H1 (cell line): ENCODE data around the gene DTWD2. TPM values are rescaled to one million over a fixed set of nuclear protein-coding genes. Genes with fewer than 3 reads are reported as not detected.

Source experiments
- CTCF ChIA-PET: fragments of 300-600 bp; sonication (Branson Sonifier 250); formaldehyde crosslinking; loops from one replicate; lab custom pipeline; 2021; ENCODE audit not compliant: partially characterized antibody; lab: Charles Lee
- POLR2A ChIA-PET: fragments of 300-600 bp; sonication (Branson Sonifier 250); formaldehyde crosslinking; loops from one replicate; lab custom pipeline; 2021; ENCODE audit warnings: inconsistent platforms; ENCODE audit not compliant: partially characterized antibody; lab: Charles Lee
- DNase-seq, 2 experiments: peaks; one replicate each; pipeline versions ENCODE4 v3.0.0 to v3.0.0-alpha.2; 2010 to 2022; ENCODE audit warnings: low spot score in 2 of 2, low read depth in 1 of 2, mixed read lengths in 1 of 2
- FAIRE-seq: peaks from 2 replicates; lab custom pipeline; 2011; peaks lifted over from hg19 to GRCh38; lab: Jason Lieb, UNC
- H2AFZ ChIP-seq: 2 replicates; pipeline ENCODE4 v1.8.1; 2012; ENCODE audit warnings: low read length, inconsistent platforms
- H2AK5ac ChIP-seq: 2 replicates; pipeline ENCODE4 v1.6.1; 2013; ENCODE audit warnings: low read depth, low read length
- H2BK120ac ChIP-seq: replicated peaks from 2 replicates; pipeline ENCODE3; 2013; ENCODE audit warnings: low read depth, low read length, inconsistent platforms
- H2BK12ac ChIP-seq: 2 replicates; pipeline ENCODE4 v1.6.1; 2013; ENCODE audit warnings: low read depth, low read length
- H2BK15ac ChIP-seq: 2 replicates; pipeline ENCODE4 v1.6.1; 2013; ENCODE audit warnings: low read length
- H2BK20ac ChIP-seq: 2 replicates; pipeline ENCODE4 v1.6.1; 2013; ENCODE audit warnings: low read length
- H2BK5ac ChIP-seq: 2 replicates; pipeline ENCODE4 v1.6.1; 2013; ENCODE audit warnings: low read depth, low read length
- H3K14ac ChIP-seq: 2 replicates; pipeline ENCODE4 v1.6.1; 2013; ENCODE audit warnings: inconsistent platforms; ENCODE audit not compliant: insufficient read length
- H3K18ac ChIP-seq: 2 replicates; pipeline ENCODE4 v1.6.1; 2013; ENCODE audit warnings: low read length; ENCODE audit errors: extremely low read depth
- H3K23ac ChIP-seq: 2 replicates; pipeline ENCODE4 v1.6.1; 2013; ENCODE audit warnings: inconsistent platforms; ENCODE audit not compliant: insufficient read length
- H3K23me2 ChIP-seq: 2 replicates; pipeline ENCODE4 v1.6.1; 2013; ENCODE audit warnings: low read depth, low read length
- H3K27ac ChIP-seq: 2 replicates; pipeline ENCODE4 v1.6.1; 2011; ENCODE audit warnings: low read depth, low read length, inconsistent platforms
- H3K27me3 ChIP-seq, 4 experiments: replicated peaks in 1 of 4; 1 replicate in 1 of 4; 2 replicates in 3 of 4; pipeline versions ENCODE4 v1.6.1 to v1.8.1; 2011 to 2013; ENCODE audit warnings: low read length in 3 of 4, mild to moderate bottlenecking in 3 of 4, inconsistent platforms in 2 of 4, mixed read lengths in 2 of 4, moderate library complexity in 1 of 4; ENCODE audit not compliant: control insufficient read depth in 3 of 4, insufficient read depth in 3 of 4; ENCODE audit errors: extremely low read depth in 1 of 4
- H3K36me3 ChIP-seq, 4 experiments: 2 replicates each; pipeline versions ENCODE4 v1.6.1 to v1.8.1; 2011 to 2013; ENCODE audit warnings: mild to moderate bottlenecking in 4 of 4, low read length in 3 of 4, moderate library complexity in 2 of 4, control low read depth in 1 of 4, inconsistent platforms in 1 of 4; ENCODE audit not compliant: insufficient read depth in 4 of 4, control insufficient read depth in 2 of 4
- H3K4ac ChIP-seq: replicated peaks from 2 replicates; pipeline ENCODE3; 2013; ENCODE audit warnings: low read length, low read depth, mixed read lengths, inconsistent platforms; ENCODE audit not compliant: insufficient read length
- H3K4me1 ChIP-seq, 4 experiments: replicated peaks in 1 of 4; 1 replicate in 1 of 4; 2 replicates in 3 of 4; pipeline versions ENCODE4 v1.6.1 to v1.8.1; 2011 to 2013; ENCODE audit warnings: low read length in 3 of 4, inconsistent platforms in 2 of 4, mixed read lengths in 1 of 4; ENCODE audit not compliant: insufficient read depth in 4 of 4, control insufficient read depth in 3 of 4
- H3K4me2 ChIP-seq, 2 experiments: 2 replicates each; pipeline versions ENCODE4 v1.6.1 to v1.8.1; 2011 to 2013; ENCODE audit warnings: low read depth in 2 of 2, low read length in 2 of 2, control low read depth in 1 of 2, inconsistent platforms in 1 of 2, mild to moderate bottlenecking in 1 of 2; ENCODE audit not compliant: insufficient read depth in 1 of 2
- H3K4me3 ChIP-seq, 4 experiments: fragments of 200-600, 300-600 bp in 1 of 4; sonication (generic), shearing (Covaris generic), sonication (Bioruptor Twin) in 1 of 4; 2 replicates each; pipeline versions ENCODE4 v1.5.1 to v1.8.1; 2011 to 2016; ENCODE audit warnings: low read length in 4 of 4, low read depth in 3 of 4, control low read depth in 2 of 4, inconsistent platforms in 2 of 4, mild to moderate bottlenecking in 2 of 4, mixed read lengths in 1 of 4, moderate library complexity in 1 of 4; ENCODE audit not compliant: insufficient read depth in 2 of 4; ENCODE audit errors: extremely low read depth in 1 of 4
- H3K56ac ChIP-seq: replicated peaks from 2 replicates; pipeline ENCODE3; 2013; ENCODE audit warnings: low read depth, mild to moderate bottlenecking, mixed read lengths, low read length, inconsistent platforms; ENCODE audit not compliant: insufficient read length
- H3K79me1 ChIP-seq: 2 replicates; pipeline ENCODE4 v1.6.1; 2013; ENCODE audit warnings: low read depth, low read length, control low read depth
- H3K79me2 ChIP-seq, 2 experiments: 2 replicates each; pipeline versions ENCODE4 v1.6.1 to v1.8.1; 2012 to 2013; ENCODE audit warnings: low read length in 2 of 2, mild to moderate bottlenecking in 2 of 2, inconsistent platforms in 1 of 2; ENCODE audit not compliant: insufficient read depth in 2 of 2, control insufficient read depth in 1 of 2
- H3K9ac ChIP-seq, 4 experiments: replicated peaks in 1 of 4; 1 replicate in 1 of 4; 2 replicates in 3 of 4; pipeline versions ENCODE4 v1.6.1 to v1.8.1; 2011 to 2013; ENCODE audit warnings: low read depth in 3 of 4, low read length in 3 of 4, control low read depth in 2 of 4, mild to moderate bottlenecking in 2 of 4, moderate library complexity in 2 of 4, inconsistent platforms in 1 of 4; ENCODE audit errors: extremely low read depth in 1 of 4
- H3K9me3 ChIP-seq, 2 experiments: 2 replicates each; pipeline versions ENCODE4 v1.6.1 to v1.8.1; 2012 to 2013; ENCODE audit warnings: mild to moderate bottlenecking in 2 of 2, moderate library complexity in 2 of 2, control low read depth in 1 of 2, inconsistent platforms in 1 of 2, low read depth in 1 of 2, low read length in 1 of 2, mixed read lengths in 1 of 2; ENCODE audit not compliant: insufficient read depth in 2 of 2
- H4K20me1 ChIP-seq, 2 experiments: replicated peaks in 1 of 2; 2 replicates each; pipeline versions ENCODE3 to v1.8.1; 2011 to 2013; ENCODE audit warnings: inconsistent platforms in 2 of 2, low read length in 2 of 2, mild to moderate bottlenecking in 1 of 2; ENCODE audit not compliant: insufficient read depth in 2 of 2, control insufficient read depth in 1 of 2
- H4K5ac ChIP-seq: 2 replicates; pipeline ENCODE4 v1.6.1; 2013; ENCODE audit warnings: low read length, low read depth, mixed read lengths, inconsistent platforms; ENCODE audit not compliant: insufficient read length
- H4K8ac ChIP-seq: 2 replicates; pipeline ENCODE4 v1.8.0; 2013; ENCODE audit warnings: mild to moderate bottlenecking, moderate library complexity, low read length, inconsistent platforms; ENCODE audit not compliant: insufficient read depth; ENCODE audit errors: extremely low read depth
- H4K91ac ChIP-seq: replicated peaks from 2 replicates; pipeline ENCODE3; 2013; ENCODE audit warnings: low read length, mixed read lengths, inconsistent platforms; ENCODE audit not compliant: insufficient read length
- ASH2L ChIP-seq: fragments of 200-600, 300-600 bp; sonication (generic); IDR thresholded peaks from one replicate; pipeline ENCODE4 v1.7.1; 2017; ENCODE audit warnings: low read length
- CEBPB ChIP-seq: IDR thresholded peaks from 2 replicates; pipeline ENCODE4 v1.6.1; 2012; ENCODE audit warnings: low read depth, low read length
- GTF2F1 ChIP-seq: IDR thresholded peaks from 2 replicates; pipeline ENCODE4 v1.6.1; 2012; ENCODE audit warnings: low read depth, low read length, improper control_type of control experiment, borderline replicate concordance
- HDAC6 ChIP-seq: IDR thresholded peaks from one replicate; pipeline ENCODE4 v1.7.1; 2012; ENCODE audit warnings: low read depth, mild to moderate bottlenecking, inconsistent platforms, low read length, moderate library complexity
- JUND ChIP-seq: IDR thresholded peaks from 2 replicates; pipeline ENCODE4 v1.6.1; 2011; ENCODE audit warnings: mild to moderate bottlenecking, improper control_type of control experiment, low read length
- KDM4A ChIP-seq: IDR thresholded peaks from one replicate; pipeline ENCODE4 v1.7.1; 2012; ENCODE audit warnings: low read depth, mild to moderate bottlenecking, moderate library complexity, low read length, inconsistent platforms; ENCODE audit not compliant: severe bottlenecking
- NRF1 ChIP-seq: IDR thresholded peaks from 2 replicates; pipeline ENCODE4 v1.6.1; 2011; ENCODE audit warnings: mild to moderate bottlenecking, low read depth, low read length, improper control_type of control experiment
- RAD21 ChIP-seq, 2 experiments: IDR thresholded peaks in 1 of 2; conservative IDR thresholded peaks in 1 of 2; 2 replicates each; pipeline ENCODE4 v1.6.1; 2011; ENCODE audit warnings: low read depth in 2 of 2, low read length in 2 of 2, improper control_type of control experiment in 1 of 2, inconsistent platforms in 1 of 2, mild to moderate bottlenecking in 1 of 2, moderate library complexity in 1 of 2
- RBBP5 ChIP-seq: IDR thresholded peaks from 2 replicates; pipeline ENCODE4 v1.7.1; 2012; ENCODE audit warnings: low read depth, mild to moderate bottlenecking, inconsistent platforms, low read length, moderate library complexity, borderline replicate concordance
- SRF ChIP-seq: IDR thresholded peaks from 2 replicates; pipeline ENCODE4 v1.6.1; 2011; ENCODE audit warnings: mild to moderate bottlenecking, low read depth, low read length, moderate library complexity
- TCF12 ChIP-seq: IDR thresholded peaks from 2 replicates; pipeline ENCODE4 v1.6.1; 2011; ENCODE audit warnings: low read depth, mild to moderate bottlenecking, low read length
- WGBS, 2 experiments: shearing (Covaris generic) in 1 of 2; methylation state at CpG; one replicate each; pipeline versions ENCODE4 v1.1.6 to v1.1.7; 2013 to 2015; ENCODE audit warnings: low lambda C conversion rate in 2 of 2, mixed read lengths in 2 of 2, inconsistent platforms in 1 of 2, low coverage in 1 of 2, missing lambda C conversion rate in 1 of 2; ENCODE audit not compliant: insufficient replicate concordance in 2 of 2, insufficient coverage in 1 of 2, insufficient read length in 1 of 2; ENCODE audit errors: extremely low coverage in 1 of 2, missing lambda C conversion rate in 1 of 2; 5-methylcytosine and 5-hydroxymethylcytosine counted together
- polyA plus RNA-seq, 7 experiments: library from polyadenylated mRNA; depleted of rRNA in 3 of 7; stranded (reverse) in 5 of 7; unstranded in 2 of 7; fragments of >200 nt in 5 of 7; fragments of 200-250 nt in 2 of 7; gene quantifications; 1 replicate in 5 of 7; 2 replicates in 1 of 7; 4 replicates in 1 of 7; pipeline versions ENCODE4 v1.2.1 to v1.2.3, GENCODE V29; 2011 to 2013; ENCODE audit warnings: missing spikeins in 2 of 7, mixed read lengths in 2 of 7
- total RNA-seq: library from RNA; stranded (reverse); fragmentation: NEBNext Ultra II Directional; extraction: Animal tissue kit (Norgen Biotek cat#: 25700); gene quantifications from 2 replicates; pipeline ENCODE4 v1.2.1, GENCODE V29; 2021
- TF ChIP-seq, protein P1 (sequence below): IDR thresholded peaks from 2 replicates; pipeline ENCODE4 v1.6.1; 2011; ENCODE audit warnings: low read length, improper control_type of control experiment

Gene DTWD2
- total and polyA plus RNA-seq, 2 of the 8 experiments (the other 6 are each of a cell fraction or from before 2014, with no cell fraction given), result 4.3 to 17.1 TPM

DNA sequence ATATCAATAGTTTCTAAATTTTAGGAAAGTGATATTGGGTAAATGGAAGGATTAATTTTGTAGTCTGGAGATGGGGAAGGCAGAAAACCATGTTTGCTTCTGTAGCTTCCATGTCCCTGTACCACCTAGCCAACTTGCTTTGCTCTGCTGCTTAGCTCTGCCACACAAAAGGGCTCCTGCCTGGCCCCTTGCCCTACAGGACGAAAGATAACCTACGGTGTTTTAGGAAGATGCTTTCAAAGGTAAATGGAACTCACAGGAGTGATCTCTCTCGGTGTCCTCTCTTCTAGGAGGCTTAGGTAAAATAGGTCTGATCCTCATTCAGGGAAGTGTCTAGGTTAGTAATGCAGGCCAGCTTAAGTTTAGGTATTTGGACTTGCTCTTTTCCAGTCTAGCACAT, 44.8 kb upstream of the DTWD2 start:
- Histone ChIP-seq H2BK15ac (no peak overlapping the region), H2AFZ (peak overlapping the region; percentile 89; the same call in 1 of the 2 replicates), H2BK20ac (no peak overlapping the region; the same call in 1 of the 2 replicates), H2AK5ac (no peak overlapping the region), H3K4ac (no peak overlapping the region), H3K36me3 (no peaks in the 10 kb centered on the region), H3K79me1 (no peaks in the 10 kb centered on the region), H3K23me2 (no peaks in the 10 kb centered on the region), H3K23ac (no peak overlapping the region), H3K4me1 (peaks cover 0 to 10% (median 6%) of the 10 kb centered on the region in 4 experiments; a peak in 4 of 7 replicates), H3K56ac (no peak overlapping the region), H3K79me2 (no peaks in the 10 kb centered on the region), H4K91ac (no peak overlapping the region), H3K27ac (no peak overlapping the region), H3K27me3 (no peaks in the 10 kb centered on the region), H2BK12ac (0 out of 2 replicates have a peak overlapping the region, but pooled peaks have one; percentile 33), H2BK120ac (no peak overlapping the region), H3K4me3 (no peak overlapping the region), H4K5ac (no peak overlapping the region), H3K9me3 (no peaks in the 10 kb centered on the region), H3K14ac (no peak overlapping the region), H3K4me2 (no peak overlapping the region), H3K9ac (no peak overlapping the region), H3K18ac (no peak overlapping the region), H4K8ac (no peak overlapping the region), H2BK5ac (peak overlapping the region; percentile 49; the same call in 1 of the 2 replicates), H4K20me1 (no peaks in the 10 kb centered on the region)
- 64% methylated on average over 3 of the region's 3 CpGs; no CpG with 5 or more reads in 1 of the 2 experiments for WGBS, 2 experiments
- DNase-seq (no peak), FAIRE-seq (no peak)
- CTCF ChIA-PET, result interaction anchor here (0.8 to 1.9 kb wide), 5 partner anchors 11 to 418 kb away, joined by 3 to 6 read pairs (median 5); no protein-coding TSS in a partner anchor
- POLR2A ChIA-PET, result interaction anchor here (1.4 to 1.7 kb wide), 2 partner anchors 9 to 38 kb away, joined by 3 read pairs; partner anchors contain the start of gene DMXL1
- TF ChIP-seq NRF1, result no peak
- TF ChIP-seq ASH2L, result no peak
- TF ChIP-seq HDAC6, result no peak
- TF ChIP-seq RAD21 (IDR thresholded peaks at IDR 0.05 in 1 of 2, conservative IDR thresholded peaks at IDR 0.05 in 1 of 2; ENCODE audit: low read depth in 2 of 2, low read length in 2 of 2), result no peak
- no peak for TF ChIP-seq JUND
- no peak for TF ChIP-seq KDM4A
- TF ChIP-seq, protein P1, sequence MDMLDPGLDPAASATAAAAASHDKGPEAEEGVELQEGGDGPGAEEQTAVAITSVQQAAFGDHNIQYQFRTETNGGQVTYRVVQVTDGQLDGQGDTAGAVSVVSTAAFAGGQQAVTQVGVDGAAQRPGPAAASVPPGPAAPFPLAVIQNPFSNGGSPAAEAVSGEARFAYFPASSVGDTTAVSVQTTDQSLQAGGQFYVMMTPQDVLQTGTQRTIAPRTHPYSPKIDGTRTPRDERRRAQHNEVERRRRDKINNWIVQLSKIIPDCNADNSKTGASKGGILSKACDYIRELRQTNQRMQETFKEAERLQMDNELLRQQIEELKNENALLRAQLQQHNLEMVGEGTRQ, result no peak
- no peak for TF ChIP-seq SRF
- TF ChIP-seq CEBPB, result no peak
- no peak for TF ChIP-seq TCF12
- TF ChIP-seq GTF2F1, result no peak
- no peak for TF ChIP-seq RBBP5
